WTC11 (cell line): ENCODE measurements around the gene SOX5. TPM values are rescaled to one million over a fixed set of nuclear protein-coding genes. Genes with fewer than 3 reads are reported as not detected.

ENCODE experiments used
- ATAC-seq: fragments of 200-7000 bp; cut with Tn5 transposase; 2 replicates; pipeline ENCODE4 v1.10.0; 2021; ENCODE audit warnings: mild to moderate bottlenecking, moderate library complexity
- CTCF ChIA-PET: fragments of 300-600 bp; sonication (Branson Sonifier 250); formaldehyde crosslinking; loops from one replicate; lab custom pipeline; 2021; ENCODE audit warnings: antibody characterized with exemption; lab: Charles Lee
- POLR2A ChIA-PET: fragments of 350-600 bp; sonication (Branson Sonifier 250); formaldehyde crosslinking; loops from one replicate; lab custom pipeline; 2021; ENCODE audit warnings: antibody characterized with exemption; lab: Charles Lee
- DNase-seq: peaks from one replicate; pipeline ENCODE4 v3.0.0; 2021; ENCODE audit warnings: low spot score
- H3K27ac Mint-ChIP-seq: 2 replicates; pipeline ENCODE4 v1.8.0; 2021; ENCODE audit warnings: mixed read lengths
- H3K27me3 Mint-ChIP-seq: 2 replicates; pipeline ENCODE4 v1.8.0; 2021; ENCODE audit warnings: low read depth, mild to moderate bottlenecking, moderate library complexity, mixed read lengths
- H3K36me3 Mint-ChIP-seq: 2 replicates; pipeline ENCODE4 v1.8.0; 2021; ENCODE audit warnings: mixed read lengths
- H3K4me1 Mint-ChIP-seq: 2 replicates; pipeline ENCODE4 v1.8.0; 2022; ENCODE audit warnings: mixed read lengths
- H3K4me3 Mint-ChIP-seq: 2 replicates; pipeline ENCODE4 v1.8.0; 2021; ENCODE audit warnings: mild to moderate bottlenecking, moderate library complexity, mixed read lengths
- H3K9me3 Mint-ChIP-seq: 2 replicates; pipeline ENCODE4 v1.8.0; 2021; ENCODE audit warnings: mixed read lengths
- ARID4B ChIP-seq: sonication (generic); formaldehyde crosslinking; IDR thresholded peaks from 2 replicates; pipeline ENCODE4 v1.8.0; 2023; ENCODE audit warnings: missing genetic modification reagents, mild to moderate bottlenecking, borderline replicate concordance
- CBFB ChIP-seq: sonication (generic); formaldehyde crosslinking; IDR thresholded peaks from 2 replicates; pipeline ENCODE4 v1.8.1; 2022; ENCODE audit warnings: mild to moderate bottlenecking, low read depth, missing genetic modification reagents
- CDX4 ChIP-seq: fragments of 250-450 bp; sonication (Bioruptor Pico); IDR thresholded peaks from 2 replicates; pipeline ENCODE4 v1.9.0; 2021; ENCODE audit warnings: moderate library complexity, mild to moderate bottlenecking, inconsistent platforms, borderline replicate concordance
- CREB1 ChIP-seq: sonication (generic); formaldehyde crosslinking; IDR thresholded peaks from 2 replicates; pipeline ENCODE4 v1.8.0; 2023; ENCODE audit warnings: mild to moderate bottlenecking, missing genetic modification reagents
- ELF4 ChIP-seq: sonication (generic); formaldehyde crosslinking; IDR thresholded peaks from 2 replicates; pipeline ENCODE4 v1.8.1; 2022; ENCODE audit warnings: low read depth, mild to moderate bottlenecking, moderate library complexity, missing genetic modification reagents
- EMX1 ChIP-seq: fragments of 250-450 bp; sonication (Bioruptor Pico); IDR thresholded peaks from 2 replicates; pipeline ENCODE4 v1.8.0; 2021; ENCODE audit warnings: mild to moderate bottlenecking
- ETV6 ChIP-seq: sonication (generic); formaldehyde crosslinking; IDR thresholded peaks from 2 replicates; pipeline ENCODE4 v1.8.1; 2022; ENCODE audit warnings: mild to moderate bottlenecking, missing genetic modification reagents
- FOXP1 ChIP-seq: sonication (generic); formaldehyde crosslinking; IDR thresholded peaks from 2 replicates; pipeline ENCODE4 v1.8.0; 2022; ENCODE audit warnings: missing genetic modification reagents, mild to moderate bottlenecking, moderate library complexity, borderline replicate concordance
- GRHL2 ChIP-seq: fragments of 250-450 bp; sonication (Bioruptor Pico); IDR thresholded peaks from 2 replicates; pipeline ENCODE4 v1.8.0; 2022; ENCODE audit warnings: mild to moderate bottlenecking, moderate library complexity; ENCODE audit not compliant: insufficient replicate concordance, severe bottlenecking
- HMGA2 ChIP-seq: fragments of 250-450 bp; sonication (Bioruptor Pico); IDR thresholded peaks from 2 replicates; pipeline ENCODE4 v1.4.0; 2021; ENCODE audit warnings: mild to moderate bottlenecking, moderate library complexity
- JUN ChIP-seq: sonication (generic); formaldehyde crosslinking; IDR thresholded peaks from 2 replicates; pipeline ENCODE4 v1.8.0; 2023; ENCODE audit warnings: mild to moderate bottlenecking, missing genetic modification reagents
- NFATC4 ChIP-seq: fragments of 250-450 bp; sonication (Bioruptor Pico); IDR thresholded peaks from 2 replicates; pipeline ENCODE4 v1.9.0; 2021; ENCODE audit warnings: mild to moderate bottlenecking
- RORB ChIP-seq: fragments of 250-450 bp; sonication (Bioruptor Pico); IDR thresholded peaks from 2 replicates; pipeline ENCODE4 v1.9.0; 2021; ENCODE audit warnings: mild to moderate bottlenecking
- SMAD3 ChIP-seq: sonication (generic); formaldehyde crosslinking; IDR thresholded peaks from 2 replicates; pipeline ENCODE4 v1.8.0; 2022; ENCODE audit warnings: missing genetic modification reagents, mild to moderate bottlenecking, borderline replicate concordance
- TEAD1 ChIP-seq: sonication (generic); formaldehyde crosslinking; IDR thresholded peaks from 2 replicates; pipeline ENCODE4 v1.8.0; 2022; ENCODE audit warnings: mild to moderate bottlenecking, missing genetic modification reagents
- ZNF121 ChIP-seq: sonication (generic); formaldehyde crosslinking; IDR thresholded peaks from 2 replicates; pipeline ENCODE4 v1.8.0; 2023; ENCODE audit warnings: missing genetic modification reagents
- ZNF263 ChIP-seq: sonication (generic); formaldehyde crosslinking; IDR thresholded peaks from 2 replicates; pipeline ENCODE4 v1.8.1; 2022; ENCODE audit warnings: low read depth, mild to moderate bottlenecking, moderate library complexity, missing genetic modification reagents
- ZNF317 ChIP-seq: sonication (generic); formaldehyde crosslinking; IDR thresholded peaks from 2 replicates; pipeline ENCODE4 v1.8.1; 2023; ENCODE audit warnings: low read depth, mild to moderate bottlenecking, moderate library complexity, missing genetic modification reagents, borderline replicate concordance
- ZSCAN18 ChIP-seq: fragments of 250-450 bp; sonication (Bioruptor Pico); IDR thresholded peaks from 2 replicates; pipeline ENCODE4 v2.1.2; 2022; ENCODE audit warnings: mild to moderate bottlenecking, moderate library complexity
- total RNA-seq: library from RNA; stranded (reverse); gene quantifications from 3 replicates; pipeline ENCODE4 v1.2.3, GENCODE V29; 2021
- TF ChIP-seq, protein P1 (sequence below): sonication (generic); formaldehyde crosslinking; IDR thresholded peaks from 2 replicates; pipeline ENCODE4 v1.8.1; 2022; ENCODE audit warnings: mild to moderate bottlenecking, moderate library complexity, missing genetic modification reagents
- TF ChIP-seq, protein P2 (sequence below): sonication (generic); formaldehyde crosslinking; conservative IDR thresholded peaks from 2 replicates; pipeline ENCODE4 v1.8.1; 2023; ENCODE audit warnings: mild to moderate bottlenecking, low read depth, missing genetic modification reagents, moderate library complexity
- TF ChIP-seq, protein P3 (sequence below): sonication (generic); formaldehyde crosslinking; IDR thresholded peaks from 2 replicates; pipeline ENCODE4 v1.8.1; 2022; ENCODE audit warnings: missing genetic modification reagents, borderline replicate concordance

SOX5 gene
- total RNA-seq, 1 experiment from 2014 or later = 2.3 TPM

- TF ChIP-seq CBFB (CRISPR knock-in tag) (no peak), CREB1 (CRISPR knock-in tag) (no peak), ZNF121 (CRISPR knock-in tag) (no peak), JUN (CRISPR knock-in tag) (no peak), ETV6 (CRISPR knock-in tag) (no peak), EMX1 (CRISPR knock-in tag) (no peak), TEAD1 (CRISPR knock-in tag) (no peak), ARID4B (CRISPR knock-in tag) (no peak), NFATC4 (CRISPR knock-in tag) (no peak), RORB (no peak), ZNF317 (no peak), CDX4 (CRISPR knock-in tag) (no peak), FOXP1 (CRISPR knock-in tag) (no peak), ELF4 (CRISPR knock-in tag) (no peak)
- TF ChIP-seq, protein P1, sequence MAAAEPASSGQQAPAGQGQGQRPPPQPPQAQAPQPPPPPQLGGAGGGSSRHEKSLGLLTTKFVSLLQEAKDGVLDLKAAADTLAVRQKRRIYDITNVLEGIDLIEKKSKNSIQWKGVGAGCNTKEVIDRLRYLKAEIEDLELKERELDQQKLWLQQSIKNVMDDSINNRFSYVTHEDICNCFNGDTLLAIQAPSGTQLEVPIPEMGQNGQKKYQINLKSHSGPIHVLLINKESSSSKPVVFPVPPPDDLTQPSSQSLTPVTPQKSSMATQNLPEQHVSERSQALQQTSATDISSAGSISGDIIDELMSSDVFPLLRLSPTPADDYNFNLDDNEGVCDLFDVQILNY (CRISPR knock-in tag) = no peak
- TF ChIP-seq, protein P2, sequence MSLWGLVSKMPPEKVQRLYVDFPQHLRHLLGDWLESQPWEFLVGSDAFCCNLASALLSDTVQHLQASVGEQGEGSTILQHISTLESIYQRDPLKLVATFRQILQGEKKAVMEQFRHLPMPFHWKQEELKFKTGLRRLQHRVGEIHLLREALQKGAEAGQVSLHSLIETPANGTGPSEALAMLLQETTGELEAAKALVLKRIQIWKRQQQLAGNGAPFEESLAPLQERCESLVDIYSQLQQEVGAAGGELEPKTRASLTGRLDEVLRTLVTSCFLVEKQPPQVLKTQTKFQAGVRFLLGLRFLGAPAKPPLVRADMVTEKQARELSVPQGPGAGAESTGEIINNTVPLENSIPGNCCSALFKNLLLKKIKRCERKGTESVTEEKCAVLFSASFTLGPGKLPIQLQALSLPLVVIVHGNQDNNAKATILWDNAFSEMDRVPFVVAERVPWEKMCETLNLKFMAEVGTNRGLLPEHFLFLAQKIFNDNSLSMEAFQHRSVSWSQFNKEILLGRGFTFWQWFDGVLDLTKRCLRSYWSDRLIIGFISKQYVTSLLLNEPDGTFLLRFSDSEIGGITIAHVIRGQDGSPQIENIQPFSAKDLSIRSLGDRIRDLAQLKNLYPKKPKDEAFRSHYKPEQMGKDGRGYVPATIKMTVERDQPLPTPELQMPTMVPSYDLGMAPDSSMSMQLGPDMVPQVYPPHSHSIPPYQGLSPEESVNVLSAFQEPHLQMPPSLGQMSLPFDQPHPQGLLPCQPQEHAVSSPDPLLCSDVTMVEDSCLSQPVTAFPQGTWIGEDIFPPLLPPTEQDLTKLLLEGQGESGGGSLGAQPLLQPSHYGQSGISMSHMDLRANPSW (CRISPR knock-in tag) = no peak
- TF ChIP-seq, all 79 proteins: peak for 0
- Mint-ChIP-seq H3K9me3 (no peaks in the 10 kb centered on the region), H3K27me3 (no peaks in the 10 kb centered on the region), H3K4me1 (no peaks in the 10 kb centered on the region), H3K27ac (no peak overlapping the region), H3K4me3 (no peak overlapping the region), H3K36me3 (no peaks in the 10 kb centered on the region)
- POLR2A ChIA-PET = no interaction called here
- no peak for DNase-seq
- ATAC-seq = no peak
- CTCF ChIA-PET = no interaction called here
Measured at GRCh38 chr12:23889069-23889440, 60.4 kb downstream of the SOX5 start.

DNA sequence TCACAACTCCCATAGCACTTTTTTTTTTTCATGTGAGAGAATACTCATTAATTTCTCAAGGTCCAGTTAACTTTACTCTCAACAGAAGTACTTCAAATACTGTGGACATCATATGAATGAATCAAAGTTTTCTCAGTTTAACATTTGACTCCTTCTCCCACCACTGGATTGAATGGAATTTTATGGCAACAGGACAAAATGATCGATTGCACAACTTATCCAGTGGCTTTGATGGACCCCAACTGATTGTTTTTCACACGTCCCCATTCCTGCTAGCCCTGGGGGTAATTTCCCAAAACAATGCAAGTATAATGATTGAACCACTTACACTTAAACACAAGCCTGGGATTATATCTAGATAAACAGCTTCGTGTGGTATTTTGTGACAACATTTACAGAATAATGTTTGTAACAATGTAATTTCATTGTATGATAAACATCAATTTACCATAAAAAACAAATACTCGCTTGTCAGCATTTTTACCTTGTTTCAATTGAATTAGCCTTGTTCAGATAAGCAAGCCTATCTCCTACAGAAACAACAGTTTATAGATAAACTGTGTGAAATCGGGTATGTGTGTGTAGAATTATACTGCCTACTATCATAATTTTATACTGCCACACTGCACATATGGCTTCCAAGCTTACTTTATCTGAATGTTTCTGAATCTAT lies 60.9 kb downstream of the SOX5 start:
- Mint-ChIP-seq H3K27ac (no peak overlapping the region), H3K4me1 (no peaks in the 10 kb centered on the region), H3K4me3 (no peak overlapping the region), H3K27me3 (no peaks in the 10 kb centered on the region), H3K9me3 (no peaks in the 10 kb centered on the region), H3K36me3 (no peaks in the 10 kb centered on the region)
- ChIA-PET POLR2A (no interaction called here), CTCF (no interaction called here)
- TF ChIP-seq ZSCAN18 (no peak), HMGA2 (CRISPR knock-in tag) (no peak), GRHL2 (CRISPR knock-in tag) (no peak), ETV6 (CRISPR knock-in tag) (no peak), SMAD3 (no peak), ZNF263 (no peak)
- TF ChIP-seq, protein P3, sequence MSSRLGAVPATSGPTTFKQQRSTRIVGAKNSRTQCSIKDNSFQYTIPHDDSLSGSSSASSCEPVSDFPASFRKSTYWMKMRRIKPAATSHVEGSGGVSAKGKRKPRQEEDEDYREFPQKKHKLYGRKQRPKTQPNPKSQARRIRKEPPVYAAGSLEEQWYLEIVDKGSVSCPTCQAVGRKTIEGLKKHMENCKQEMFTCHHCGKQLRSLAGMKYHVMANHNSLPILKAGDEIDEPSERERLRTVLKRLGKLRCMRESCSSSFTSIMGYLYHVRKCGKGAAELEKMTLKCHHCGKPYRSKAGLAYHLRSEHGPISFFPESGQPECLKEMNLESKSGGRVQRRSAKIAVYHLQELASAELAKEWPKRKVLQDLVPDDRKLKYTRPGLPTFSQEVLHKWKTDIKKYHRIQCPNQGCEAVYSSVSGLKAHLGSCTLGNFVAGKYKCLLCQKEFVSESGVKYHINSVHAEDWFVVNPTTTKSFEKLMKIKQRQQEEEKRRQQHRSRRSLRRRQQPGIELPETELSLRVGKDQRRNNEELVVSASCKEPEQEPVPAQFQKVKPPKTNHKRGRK (CRISPR knock-in tag) = no peak
- DNase-seq = no peak
- no peak for ATAC-seq
